MCF 10A (cell line): ENCODE results near the gene OXSR1. TPM values are rescaled to one million over a fixed set of nuclear protein-coding genes. Genes with fewer than 3 reads are reported as not detected.
A peak's percentile ranks its signal among the peaks of the same experiment; 100 is the strongest.

ENCODE experiments used
- BruUV-seq: library from RNA; stranded (reverse); fragments of 400-500 nt; replicated peaks from 2 replicates; lab custom pipeline; 2021; lab: Mats Ljungman, UMichigan
- CTCF ChIA-PET: fragments of 300-600 bp; sonication (Branson Sonifier 250); formaldehyde crosslinking; extraction: SDS; loops from one replicate; lab custom pipeline; 2021; ENCODE audit warnings: antibody characterized with exemption, inconsistent platforms; lab: Yijun Ruan, JAX
- POLR2A ChIA-PET: fragments of 300-600, 350-650 bp; sonication (Branson Sonifier 250); formaldehyde crosslinking; extraction: SDS; loops from one replicate; lab custom pipeline; 2020; ENCODE audit warnings: antibody characterized with exemption, inconsistent platforms; lab: Yijun Ruan, JAX
- DNase-seq: peaks from one replicate; pipeline ENCODE4 v3.0.0-alpha.2; 2018; ENCODE audit not compliant: unreplicated experiment
- H3K27ac Mint-ChIP-seq: one replicate; pipeline ENCODE4 v1.8.0; 2022; ENCODE audit warnings: mild to moderate bottlenecking, low read depth, mixed read lengths; ENCODE audit not compliant: unreplicated experiment
- H3K27me3 Mint-ChIP-seq: one replicate; pipeline ENCODE4 v1.8.0; 2022; ENCODE audit warnings: mixed read lengths; ENCODE audit not compliant: insufficient read depth, unreplicated experiment
- H3K36me3 Mint-ChIP-seq: one replicate; pipeline ENCODE4 v1.8.0; 2022; ENCODE audit warnings: mild to moderate bottlenecking, moderate library complexity, mixed read lengths; ENCODE audit not compliant: insufficient read depth, unreplicated experiment
- H3K4me1 Mint-ChIP-seq: one replicate; pipeline ENCODE4 v1.8.0; 2022; ENCODE audit warnings: mixed read lengths; ENCODE audit not compliant: insufficient read depth, unreplicated experiment
- H3K4me3 Mint-ChIP-seq: one replicate; pipeline ENCODE4 v1.8.0; 2022; ENCODE audit warnings: mild to moderate bottlenecking, moderate library complexity, mixed read lengths; ENCODE audit not compliant: unreplicated experiment
- H3K9me3 Mint-ChIP-seq: one replicate; pipeline ENCODE4 v1.8.0; 2022; ENCODE audit warnings: mixed read lengths; ENCODE audit not compliant: unreplicated experiment
- intact Hi-C: fragments of 100-400 bp; cut with micrococcal nuclease; formaldehyde crosslinking; loops from 2 replicates; pipeline ENCODE4 v1.14.1; 2022
- total RNA-seq: library from RNA; stranded (reverse); gene quantifications from 2 replicates; pipeline ENCODE4 v1.2.3, GENCODE V29; 2022
- TF ChIP-seq, protein P1 (sequence below): fragments of 200-600 bp; IDR thresholded peaks from one replicate; pipeline ENCODE4 v1.8.0; 2022; ENCODE audit warnings: antibody characterized with exemption, mild to moderate bottlenecking; ENCODE audit not compliant: unreplicated experiment

Gene OXSR1
- total RNA-seq, 1 experiment from 2014 or later, result 75.5 TPM

DNA sequence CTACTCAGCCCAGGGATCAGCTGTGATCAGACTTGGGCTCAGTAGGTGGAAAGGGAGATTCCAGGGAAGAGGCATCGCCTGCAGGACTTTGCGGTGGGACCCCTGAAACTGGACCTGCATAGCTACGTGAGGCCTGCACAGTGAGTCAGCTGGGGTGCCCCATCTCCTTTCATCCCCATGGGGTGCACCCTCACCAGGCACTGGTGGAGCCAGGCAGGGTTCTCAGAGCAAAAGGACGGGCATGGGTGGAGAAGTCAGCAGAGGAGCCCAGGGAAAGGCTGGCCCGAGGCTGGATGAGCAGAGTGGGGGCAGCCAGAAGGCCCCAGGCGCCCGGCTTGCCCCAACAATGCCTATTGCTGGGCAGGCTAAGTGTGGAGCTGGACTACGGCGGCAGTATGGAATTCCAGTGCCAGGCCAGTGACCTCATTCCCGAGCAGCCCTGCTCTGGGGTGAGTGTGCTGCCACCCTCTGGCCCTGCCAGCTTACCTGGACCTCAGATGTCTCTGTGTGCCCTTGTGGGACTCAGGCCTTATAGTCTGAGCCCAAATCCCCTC is 48.1 kb upstream of the OXSR1 start:
- no peak overlapping the region for H3K4me3 Mint-ChIP-seq
- no peak overlapping the region for H3K27ac Mint-ChIP-seq
- intact Hi-C loops, result loop anchor here (1.0 to 5.0 kb wide), 2 partner anchors 113 to 230 kb away; partner anchors contain the start of gene XYLB
- H3K4me1 Mint-ChIP-seq, result no peaks in the 10 kb centered on the region
- DNase-seq, result peak; percentile 39
- peaks cover 20% of the 10 kb centered on the region for H3K36me3 Mint-ChIP-seq
- BruUV-seq, result no TSS peak
- peaks cover 12% of the 10 kb centered on the region for H3K27me3 Mint-ChIP-seq
- no peaks in the 10 kb centered on the region for H3K9me3 Mint-ChIP-seq
- ChIA-PET CTCF (interaction anchor here (0.6 to 4.4 kb wide), 34 partner anchors 8 to 1087 kb away, joined by 3 to 46 read pairs (median 4); partner anchors contain the start of gene XYLB), POLR2A (interaction anchor here (0.6 to 2.0 kb wide), 2 partner anchors 20 to 61 kb away, joined by 3 to 9 read pairs; partner anchors contain the start of gene ACAA1)
- TF ChIP-seq, protein P1, sequence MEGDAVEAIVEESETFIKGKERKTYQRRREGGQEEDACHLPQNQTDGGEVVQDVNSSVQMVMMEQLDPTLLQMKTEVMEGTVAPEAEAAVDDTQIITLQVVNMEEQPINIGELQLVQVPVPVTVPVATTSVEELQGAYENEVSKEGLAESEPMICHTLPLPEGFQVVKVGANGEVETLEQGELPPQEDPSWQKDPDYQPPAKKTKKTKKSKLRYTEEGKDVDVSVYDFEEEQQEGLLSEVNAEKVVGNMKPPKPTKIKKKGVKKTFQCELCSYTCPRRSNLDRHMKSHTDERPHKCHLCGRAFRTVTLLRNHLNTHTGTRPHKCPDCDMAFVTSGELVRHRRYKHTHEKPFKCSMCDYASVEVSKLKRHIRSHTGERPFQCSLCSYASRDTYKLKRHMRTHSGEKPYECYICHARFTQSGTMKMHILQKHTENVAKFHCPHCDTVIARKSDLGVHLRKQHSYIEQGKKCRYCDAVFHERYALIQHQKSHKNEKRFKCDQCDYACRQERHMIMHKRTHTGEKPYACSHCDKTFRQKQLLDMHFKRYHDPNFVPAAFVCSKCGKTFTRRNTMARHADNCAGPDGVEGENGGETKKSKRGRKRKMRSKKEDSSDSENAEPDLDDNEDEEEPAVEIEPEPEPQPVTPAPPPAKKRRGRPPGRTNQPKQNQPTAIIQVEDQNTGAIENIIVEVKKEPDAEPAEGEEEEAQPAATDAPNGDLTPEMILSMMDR, result no peak

DNA sequence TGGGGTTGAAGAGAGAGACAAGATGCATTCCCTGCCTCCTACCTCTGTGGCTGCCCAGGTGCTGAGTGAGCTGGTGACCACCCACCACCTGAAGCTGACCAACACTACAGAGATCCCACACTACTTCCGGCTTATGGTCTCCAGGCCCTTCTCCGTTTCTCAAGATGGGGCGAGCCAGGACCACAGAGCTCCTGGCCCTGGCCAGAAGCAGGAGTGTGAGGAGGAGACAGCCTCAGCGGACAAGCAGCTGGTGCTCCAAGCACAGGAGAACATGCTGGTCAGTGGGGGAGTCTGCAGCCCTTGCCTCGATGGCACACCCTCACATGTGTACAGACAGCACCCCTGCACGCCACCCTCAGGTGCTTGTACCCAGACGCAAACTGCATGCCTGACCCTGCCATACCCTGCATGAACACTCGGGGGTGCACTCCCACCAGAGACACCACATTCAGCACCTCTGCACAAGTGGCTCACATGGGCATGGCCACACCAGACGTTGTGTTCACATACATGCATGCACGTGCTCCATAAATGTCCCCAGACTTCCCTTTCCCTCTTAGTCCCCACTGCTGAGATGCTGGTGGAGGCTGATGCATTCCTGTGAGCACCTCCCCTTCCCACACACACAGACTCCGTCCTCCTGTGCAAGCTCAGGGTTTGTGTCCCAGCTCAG is 47.5 kb upstream of the OXSR1 start:
- CTCF ChIA-PET, result interaction anchor here (0.5 to 4.4 kb wide), 34 partner anchors 9 to 1087 kb away, joined by 3 to 46 read pairs (median 4); partner anchors contain the start of gene XYLB
- POLR2A ChIA-PET, result interaction anchor here (0.6 to 2.0 kb wide), 5 partner anchors 19 to 129 kb away, joined by 3 to 9 read pairs (median 7); partner anchors contain the start of gene ACAA1
- peaks cover 22% of the 10 kb centered on the region for H3K36me3 Mint-ChIP-seq
- BruUV-seq, result no TSS peak
- no peaks in the 10 kb centered on the region for H3K9me3 Mint-ChIP-seq
- H3K4me1 Mint-ChIP-seq, result no peaks in the 10 kb centered on the region
- H3K27ac Mint-ChIP-seq, result no peak overlapping the region
- intact Hi-C loops, result loop anchor here (1.0 to 5.0 kb wide), 5 partner anchors 114 to 362 kb away; partner anchors contain the start of gene XYLB
- DNase-seq, result peak; percentile 65
- no peak overlapping the region for H3K4me3 Mint-ChIP-seq
- H3K27me3 Mint-ChIP-seq, result peaks cover 12% of the 10 kb centered on the region
- TF ChIP-seq, protein P1, result peak; percentile 70

DNA sequence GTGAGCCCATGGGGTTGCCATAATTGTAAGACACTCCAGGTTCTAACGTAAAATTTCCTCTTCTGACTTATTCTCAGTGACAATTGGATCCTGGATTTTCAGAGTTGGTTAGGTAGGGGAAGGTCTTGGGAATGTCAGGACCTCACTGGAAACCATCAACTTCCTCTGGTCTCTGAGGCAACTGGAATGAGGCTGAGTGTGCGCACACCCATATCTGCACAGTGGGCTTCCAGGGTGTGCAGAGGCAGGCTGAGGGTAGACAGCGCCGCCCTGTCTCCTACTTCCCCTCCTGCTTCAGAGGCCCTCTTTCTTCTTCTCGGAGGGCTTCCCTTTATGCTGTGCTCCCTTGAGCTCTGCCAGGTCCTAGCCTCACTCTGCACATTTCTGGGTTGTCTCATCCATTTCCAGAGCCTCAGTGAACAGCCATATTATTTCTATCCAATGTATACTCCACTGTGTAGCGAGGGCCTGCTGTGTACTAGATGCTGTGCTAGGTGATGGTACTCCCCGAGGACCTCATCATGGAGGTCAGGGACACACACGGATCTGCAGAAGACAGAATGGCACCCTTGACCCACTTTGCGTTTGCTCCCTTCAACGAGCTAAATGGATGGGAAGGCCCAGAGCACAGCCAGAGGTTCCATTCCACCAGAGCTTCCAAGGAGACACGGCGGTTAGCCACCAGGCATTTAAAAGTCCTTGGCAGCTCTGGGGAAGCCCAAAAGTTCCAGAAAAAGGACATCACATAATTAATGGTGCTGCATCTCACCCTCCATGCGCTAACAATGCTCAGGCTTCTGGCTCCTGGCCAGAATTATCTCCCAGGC is 46.7 kb upstream of the OXSR1 start:
- Mint-ChIP-seq H3K4me3 (no peak overlapping the region), H3K27ac (no peak overlapping the region)
- POLR2A ChIA-PET, result interaction anchor here (0.6 to 1.8 kb wide), 4 partner anchors 10 to 129 kb away, joined by 3 to 8 read pairs (median 5); partner anchors contain the start of gene ACAA1

More for the DNA sequence above, 46.7 kb upstream of the OXSR1 start:
- H3K27me3 Mint-ChIP-seq, result peaks cover 12% of the 10 kb centered on the region
- no peaks in the 10 kb centered on the region for H3K4me1 Mint-ChIP-seq
- no peaks in the 10 kb centered on the region for H3K9me3 Mint-ChIP-seq
- intact Hi-C loops, result loop anchor here (1.0 to 5.0 kb wide), 4 partner anchors 129 to 362 kb away; partner anchors contain the start of gene XYLB
- peaks cover 30% of the 10 kb centered on the region for H3K36me3 Mint-ChIP-seq
- no TSS peak for BruUV-seq
- TF ChIP-seq, protein P1, result no peak
- DNase-seq, result no peak
- CTCF ChIA-PET, result interaction anchor here (0.5 to 4.4 kb wide), 29 partner anchors 9 to 905 kb away, joined by 3 to 46 read pairs (median 4); partner anchors contain the start of gene XYLB
